ENCODE results near the gene COX14. TPM values are rescaled to one million over a fixed set of nuclear protein-coding genes. Genes with fewer than 3 reads are reported as not detected.
"Not testable (repeated sequence)": the region's sequence is repeated elsewhere in the genome, so short reads cannot be mapped to it uniquely, and the experiment has no call there.

Gene COX14
- total and polyA plus RNA-seq, 4 experiments from 2014 or later: 53.3 to 354 (median 158) TPM

- Histone ChIP-seq H3K4me3 (ENCODE audit: low read length in 2 of 2) (no peak overlapping the region), H3K27me3 (ENCODE audit: insufficient read depth, low read length) (no peaks in the 10 kb centered on the region), H3K27ac (ENCODE audit: low read depth, low read length) (no peak overlapping the region), H3K9me3 (ENCODE audit: control insufficient read depth in 1 of 2, low read length in 2 of 2) (no peaks in the 10 kb centered on the region), H3K36me3 (ENCODE audit: insufficient read depth, low read length) (peaks cover 11% of the 10 kb centered on the region), H3K4me1 (ENCODE audit: insufficient read depth, low read length) (peaks cover 6% of the 10 kb centered on the region)
- Mint-ChIP-seq H3K27me3 (no peaks in the 10 kb centered on the region), H3K36me3 (peaks cover 0 to 19% of the 10 kb centered on the region in 2 donors), H3K27ac (no peak overlapping the region), H3K9me3 (no peaks in the 10 kb centered on the region), H3K4me1 (peaks cover 19 to 31% (median 24%) of the 10 kb centered on the region in 4 donors), H3K4me3 (no peak overlapping the region)
- ChIA-PET CTCF (ENCODE audit: partially characterized antibody) (interaction anchor here (0.9 to 2.6 kb wide), 6 partner anchors 10 to 76 kb away, joined by 3 to 14 read pairs (median 6); partner anchors contain the start of gene COX14), POLR2A (ENCODE audit: partially characterized antibody) (interaction anchor here (0.7 to 1.3 kb wide), 4 partner anchors 9 to 77 kb away, joined by 3 to 4 read pairs (median 3); partner anchors contain the start of gene SMARCD1)
- intact Hi-C loops (cut with micrococcal nuclease): no loop called here
- DNase-seq: no peak
Measured at GRCh38 chr12:50147281-50147680, 35.2 kb downstream of the COX14 start.

GRCh38 chr12:50148011-50148410 lies 36.0 kb downstream of the COX14 start:
- DNase-seq; H3K27me3 ChIP-seq (ENCODE audit: insufficient read depth, low read length); H3K27ac Mint-ChIP-seq; H3K27ac ChIP-seq (ENCODE audit: low read depth, low read length); H3K4me3 ChIP-seq (ENCODE audit: low read length in 2 of 2); H3K9me3 Mint-ChIP-seq; H3K4me3 Mint-ChIP-seq; H3K4me1 ChIP-seq (ENCODE audit: insufficient read depth, low read length); H3K9me3 ChIP-seq (ENCODE audit: control insufficient read depth in 1 of 2, low read length in 2 of 2); intact Hi-C loops (cut with micrococcal nuclease); H3K27me3 Mint-ChIP-seq: not testable (repeated sequence)
- POLR2A ChIA-PET (ENCODE audit: partially characterized antibody): interaction anchor here (0.7 to 1.3 kb wide), 2 partner anchors 63 to 78 kb away, joined by 3 read pairs; partner anchors contain the start of gene SMARCD1
- H3K36me3 Mint-ChIP-seq: peaks cover 0 to 12% of the 10 kb centered on the region in 2 donors
- CTCF ChIA-PET (ENCODE audit: partially characterized antibody): interaction anchor here (1.2 to 2.6 kb wide), 4 partner anchors 11 to 77 kb away, joined by 4 to 14 read pairs (median 8); partner anchors contain the start of gene COX14
- peaks cover 19 to 31% (median 25%) of the 10 kb centered on the region in 4 donors for H3K4me1 Mint-ChIP-seq
- H3K36me3 ChIP-seq (ENCODE audit: insufficient read depth, low read length): peaks cover 11% of the 10 kb centered on the region

GRCh38 chr12:50149311-50149710 lies 37.3 kb downstream of the COX14 start:
- no peak for DNase-seq
- H3K9me3 ChIP-seq (ENCODE audit: control insufficient read depth in 1 of 2, low read length in 2 of 2): no peaks in the 10 kb centered on the region
- Mint-ChIP-seq H3K4me1 (peaks cover 20 to 31% (median 25%) of the 10 kb centered on the region in 4 donors), H3K27me3 (no peaks in the 10 kb centered on the region), H3K36me3 (peaks cover 0 to 8% of the 10 kb centered on the region in 2 donors), H3K27ac (peak overlapping the region in 5 of 7 donors; percentile 22 to 79 (median 68)), H3K9me3 (no peaks in the 10 kb centered on the region), H3K4me3 (no peak overlapping the region)
- H3K27ac ChIP-seq (ENCODE audit: low read depth, low read length): no peak overlapping the region
- H3K4me1 ChIP-seq (ENCODE audit: insufficient read depth, low read length): peaks cover 6% of the 10 kb centered on the region
- peaks cover 2% of the 10 kb centered on the region for H3K36me3 ChIP-seq (ENCODE audit: insufficient read depth, low read length)
- ChIA-PET CTCF (ENCODE audit: partially characterized antibody) (interaction anchor here (1.1 to 1.5 kb wide), 2 partner anchors 13 to 17 kb away, joined by 4 read pairs; no protein-coding TSS in a partner anchor), POLR2A (ENCODE audit: partially characterized antibody) (interaction anchor here (1.3 kb wide), 1 partner anchor 38 kb away, joined by 4 read pairs; the partner anchor contains the start of gene COX14)
- intact Hi-C loops (cut with micrococcal nuclease): no loop called here
- H3K4me3 ChIP-seq (ENCODE audit: low read length in 2 of 2): no peak overlapping the region
- H3K27me3 ChIP-seq (ENCODE audit: insufficient read depth, low read length): no peaks in the 10 kb centered on the region

- H3K36me3 ChIP-seq (ENCODE audit: insufficient read depth, low read length): no peaks in the 10 kb centered on the region
- no peaks in the 10 kb centered on the region for H3K27me3 Mint-ChIP-seq
- H3K27ac Mint-ChIP-seq: peak overlapping the region in 5 of 7 donors; percentile 5 to 71 (median 63)
- no peak overlapping the region for H3K4me3 ChIP-seq (ENCODE audit: low read length in 2 of 2)
- H3K4me1 Mint-ChIP-seq: peaks cover 16 to 22% (median 19%) of the 10 kb centered on the region in 4 donors
- peaks cover 6% of the 10 kb centered on the region for H3K4me1 ChIP-seq (ENCODE audit: insufficient read depth, low read length)
- H3K4me3 Mint-ChIP-seq: no peak overlapping the region
- H3K36me3 Mint-ChIP-seq: peaks cover 0 to 3% of the 10 kb centered on the region in 2 donors
- DNase-seq: no peak
- H3K9me3 Mint-ChIP-seq: no peaks in the 10 kb centered on the region
- no peaks in the 10 kb centered on the region for H3K9me3 ChIP-seq (ENCODE audit: control insufficient read depth in 1 of 2, low read length in 2 of 2)
- no peaks in the 10 kb centered on the region for H3K27me3 ChIP-seq (ENCODE audit: insufficient read depth, low read length)
- no peak overlapping the region for H3K27ac ChIP-seq (ENCODE audit: low read depth, low read length)
- POLR2A ChIA-PET (ENCODE audit: partially characterized antibody): no interaction called here
- CTCF ChIA-PET (ENCODE audit: partially characterized antibody): no interaction called here
- intact Hi-C loops (cut with micrococcal nuclease): no loop called here
Measured at GRCh38 chr12:50151047-50151687, 39.1 kb downstream of the COX14 start.

- H3K4me3 ChIP-seq (ENCODE audit: low read length in 2 of 2); H3K4me1 ChIP-seq (ENCODE audit: insufficient read depth, low read length); H3K9me3 Mint-ChIP-seq; H3K36me3 ChIP-seq (ENCODE audit: insufficient read depth, low read length); H3K27ac Mint-ChIP-seq; H3K9me3 ChIP-seq (ENCODE audit: control insufficient read depth in 1 of 2, low read length in 2 of 2); H3K4me3 Mint-ChIP-seq; H3K27me3 ChIP-seq (ENCODE audit: insufficient read depth, low read length); intact Hi-C loops (cut with micrococcal nuclease); H3K27ac ChIP-seq (ENCODE audit: low read depth, low read length); DNase-seq; H3K27me3 Mint-ChIP-seq: not testable (repeated sequence)
- Mint-ChIP-seq H3K4me1 (peaks cover 21 to 36% (median 28%) of the 10 kb centered on the region in 4 donors), H3K36me3 (peaks cover 11 to 12% of the 10 kb centered on the region in 2 donors)
- ChIA-PET POLR2A (ENCODE audit: partially characterized antibody) (interaction anchor here (2.9 kb wide), 1 partner anchor 12 kb away, joined by 10 read pairs; the partner anchor contains the start of gene CERS5), CTCF (ENCODE audit: partially characterized antibody) (interaction anchor here (0.6 to 2.0 kb wide), 8 partner anchors 18 to 455 kb away, joined by 3 to 6 read pairs (median 4); partner anchors contain the start of gene COX14)
Measured at GRCh38 chr12:50154947-50155346, 42.9 kb downstream of the COX14 start.

- H3K4me1 ChIP-seq (ENCODE audit: insufficient read depth, low read length): peaks cover 14% of the 10 kb centered on the region
- Mint-ChIP-seq H3K9me3 (no peaks in the 10 kb centered on the region), H3K36me3 (peaks cover 12 to 13% of the 10 kb centered on the region in 2 donors), H3K27ac (peak overlapping the region in 2 of 7 donors; percentile 42 to 59), H3K4me1 (peaks cover 15 to 33% (median 23%) of the 10 kb centered on the region in 4 donors), H3K4me3 (no peak overlapping the region), H3K27me3 (no peaks in the 10 kb centered on the region)
- no peak overlapping the region for H3K4me3 ChIP-seq (ENCODE audit: low read length in 2 of 2)
- intact Hi-C loops (cut with micrococcal nuclease): no loop called here
- CTCF ChIA-PET (ENCODE audit: partially characterized antibody): interaction anchor here (0.8 to 1.4 kb wide), 4 partner anchors 18 to 47 kb away, joined by 3 to 4 read pairs (median 3); no protein-coding TSS in a partner anchor
- POLR2A ChIA-PET (ENCODE audit: partially characterized antibody): interaction anchor here (1.0 to 1.4 kb wide), 2 partner anchors 10 kb away, joined by 3 to 6 read pairs; partner anchors contain the start of gene CERS5
- no peaks in the 10 kb centered on the region for H3K27me3 ChIP-seq (ENCODE audit: insufficient read depth, low read length)
- H3K9me3 ChIP-seq (ENCODE audit: control insufficient read depth in 1 of 2, low read length in 2 of 2): no peaks in the 10 kb centered on the region
- DNase-seq: no peak
- H3K27ac ChIP-seq (ENCODE audit: low read depth, low read length): no peak overlapping the region
- H3K36me3 ChIP-seq (ENCODE audit: insufficient read depth, low read length): no peaks in the 10 kb centered on the region
Measured at GRCh38 chr12:50156641-50157040, 44.6 kb downstream of the COX14 start.

- intact Hi-C loops (cut with micrococcal nuclease): no loop called here
- H3K27ac ChIP-seq (ENCODE audit: low read depth, low read length): no peak overlapping the region
- POLR2A ChIA-PET (ENCODE audit: partially characterized antibody): interaction anchor here (1.0 to 1.4 kb wide), 3 partner anchors 10 to 28 kb away, joined by 3 to 6 read pairs (median 4); partner anchors contain the start of gene CERS5
Measured at GRCh38 chr12:50157259-50157658, 45.2 kb downstream of the COX14 start.

More at GRCh38 chr12:50157259-50157658, 45.2 kb downstream of the COX14 start:
- no peak for DNase-seq
- CTCF ChIA-PET (ENCODE audit: partially characterized antibody): interaction anchor here (0.8 to 1.4 kb wide), 3 partner anchors 17 to 25 kb away, joined by 3 read pairs; no protein-coding TSS in a partner anchor
- Histone ChIP-seq H3K4me3 (ENCODE audit: low read length in 2 of 2) (no peak overlapping the region), H3K4me1 (ENCODE audit: insufficient read depth, low read length) (peaks cover 17% of the 10 kb centered on the region), H3K36me3 (ENCODE audit: insufficient read depth, low read length) (no peaks in the 10 kb centered on the region), H3K27me3 (ENCODE audit: insufficient read depth, low read length) (no peaks in the 10 kb centered on the region), H3K9me3 (ENCODE audit: control insufficient read depth in 1 of 2, low read length in 2 of 2) (no peaks in the 10 kb centered on the region)
- Mint-ChIP-seq H3K36me3 (peaks cover 12 to 13% of the 10 kb centered on the region in 2 donors), H3K4me1 (peaks cover 15 to 33% (median 20%) of the 10 kb centered on the region in 4 donors), H3K27me3 (no peaks in the 10 kb centered on the region), H3K27ac (peak overlapping the region in 5 of 7 donors; percentile 9 to 67 (median 49)), H3K4me3 (no peak overlapping the region), H3K9me3 (no peaks in the 10 kb centered on the region)
